Endothelial cell (in vitro differentiated cells): ENCODE data around the gene KDM2A. TPM values are rescaled to one million over a fixed set of nuclear protein-coding genes. Genes with fewer than 3 reads are reported as not detected.

Source experiments
- DNase-seq: peaks from one replicate; pipeline ENCODE4 v3.0.0; 2021; ENCODE audit warnings: low spot score
- H3K27ac Mint-ChIP-seq: one replicate; pipeline ENCODE4 v1.8.0; 2021; ENCODE audit warnings: mixed read lengths, inconsistent platforms; ENCODE audit not compliant: unreplicated experiment
- H3K27me3 Mint-ChIP-seq: one replicate; pipeline ENCODE4 v1.8.0; 2021; ENCODE audit warnings: mild to moderate bottlenecking, moderate library complexity, mixed read lengths, inconsistent platforms; ENCODE audit not compliant: unreplicated experiment
- H3K36me3 Mint-ChIP-seq: one replicate; pipeline ENCODE4 v1.8.0; 2021; ENCODE audit warnings: mild to moderate bottlenecking, low read depth, mixed read lengths, inconsistent platforms; ENCODE audit not compliant: unreplicated experiment
- H3K4me1 Mint-ChIP-seq: one replicate; pipeline ENCODE4 v1.8.0; 2021; ENCODE audit warnings: mild to moderate bottlenecking, mixed read lengths, inconsistent platforms; ENCODE audit not compliant: unreplicated experiment
- H3K4me3 Mint-ChIP-seq: one replicate; pipeline ENCODE4 v1.8.0; 2021; ENCODE audit warnings: mild to moderate bottlenecking, mixed read lengths, inconsistent platforms; ENCODE audit not compliant: unreplicated experiment
- H3K9me3 Mint-ChIP-seq: one replicate; pipeline ENCODE4 v1.8.0; 2021; ENCODE audit warnings: mixed read lengths, inconsistent platforms; ENCODE audit not compliant: unreplicated experiment
- CTCF ChIP-seq: fragments of 200-600 bp; sonication (generic); IDR thresholded peaks from one replicate; pipeline ENCODE4 v1.5.0; 2021; ENCODE audit warnings: antibody characterized with exemption; ENCODE audit not compliant: unreplicated experiment
- total RNA-seq: library from RNA; stranded (reverse); fragmentation: NEBNext Ultra II Directional; extraction: Animal tissue kit (Norgen Biotek cat#: 25700); gene quantifications from one replicate; pipeline ENCODE4 v1.2.1, GENCODE V29; 2021; ENCODE audit not compliant: unreplicated experiment

KDM2A gene
- total RNA-seq, 1 donor from 2014 or later, result 76.9 TPM

- peaks cover 24% of the 10 kb centered on the region for H3K36me3 Mint-ChIP-seq
- H3K4me3 Mint-ChIP-seq, result peak within 1 kb of the TSS; percentile 94
- no peaks in the 10 kb centered on the region for H3K9me3 Mint-ChIP-seq
Measured at GRCh38 chr11:67289226-67289650, 170.2 kb downstream of the KDM2A start, which contains the start of gene ANKRD13D. Gene ANKRD13D, plus strand, starts transcription at chr11:67289303. Its CDS starts 158 bp downstream, at chr11:67289461.

GRCh38 chr11:67289651-67290479 is 170.8 kb downstream of the KDM2A start:
- no peak for TF ChIP-seq CTCF
- peak overlapping the region; percentile 94 for H3K4me3 Mint-ChIP-seq
- H3K9me3 Mint-ChIP-seq, result no peaks in the 10 kb centered on the region
- no peak for DNase-seq
- peaks cover 24% of the 10 kb centered on the region for H3K36me3 Mint-ChIP-seq
- H3K4me1 Mint-ChIP-seq, result peaks cover 20% of the 10 kb centered on the region
- H3K27me3 Mint-ChIP-seq, result peaks cover 24% of the 10 kb centered on the region
- peak overlapping the region; percentile 48 for H3K27ac Mint-ChIP-seq

More at GRCh38 chr11:67289226-67289650, 170.2 kb downstream of the KDM2A start, which contains the start of gene ANKRD13D:
- peaks cover 24% of the 10 kb centered on the region for H3K27me3 Mint-ChIP-seq
- peak within 1 kb of the TSS; percentile 90 for H3K27ac Mint-ChIP-seq
- peaks cover 20% of the 10 kb centered on the region for H3K4me1 Mint-ChIP-seq
- DNase-seq, result no peak
- no peak for TF ChIP-seq CTCF

- H3K4me3 Mint-ChIP-seq, result peak overlapping the region; percentile 47
- peaks cover 27% of the 10 kb centered on the region for H3K36me3 Mint-ChIP-seq
- no peak for DNase-seq
- peaks cover 24% of the 10 kb centered on the region for H3K27me3 Mint-ChIP-seq
- H3K4me1 Mint-ChIP-seq, result peaks cover 20% of the 10 kb centered on the region
- no peaks in the 10 kb centered on the region for H3K9me3 Mint-ChIP-seq
- TF ChIP-seq CTCF, result no peak
- no peak overlapping the region for H3K27ac Mint-ChIP-seq
Measured at GRCh38 chr11:67290801-67291200, 171.7 kb downstream of the KDM2A start.

GRCh38 chr11:67291481-67292381 is 172.7 kb downstream of the KDM2A start:
- no peak for DNase-seq
- Mint-ChIP-seq H3K4me1 (peaks cover 20% of the 10 kb centered on the region), H3K27me3 (peaks cover 25% of the 10 kb centered on the region), H3K4me3 (no peak overlapping the region), H3K27ac (no peak overlapping the region), H3K36me3 (peaks cover 36% of the 10 kb centered on the region), H3K9me3 (no peaks in the 10 kb centered on the region)
- TF ChIP-seq CTCF, result no peak
